Fibroblast of the aortic adventitia (primary cell): ENCODE results near the gene TTC23. TPM values are rescaled to one million over a fixed set of nuclear protein-coding genes. Genes with fewer than 3 reads are reported as not detected.
A peak's percentile ranks its signal among the peaks of the same experiment; 100 is the strongest.

ENCODE experiments used
- DNase-seq: peaks from one replicate; pipeline ENCODE4 v3.0.0-alpha.2; 2010; ENCODE audit warnings: low read depth
- H3K4me3 ChIP-seq: 2 replicates; pipeline ENCODE4 v1.5.1; 2011; ENCODE audit warnings: low read depth, mild to moderate bottlenecking, control low read depth, low read length, moderate library complexity
- total RNA-seq: library from RNA; depleted of rRNA; stranded (reverse); fragments of >200 nt; gene quantifications from 2 replicates; pipeline ENCODE4 v1.2.3, GENCODE V29; 2012; ENCODE audit warnings: low replicate concordance
- TF ChIP-seq, protein P1 (sequence below): IDR thresholded peaks from 2 replicates; pipeline ENCODE4 v1.5.1; 2011; ENCODE audit warnings: mild to moderate bottlenecking, low read length, control low read depth, inconsistent platforms; ENCODE audit not compliant: insufficient read depth

TTC23 gene
- total RNA-seq, 1 donor: 36.7 TPM

DNA sequence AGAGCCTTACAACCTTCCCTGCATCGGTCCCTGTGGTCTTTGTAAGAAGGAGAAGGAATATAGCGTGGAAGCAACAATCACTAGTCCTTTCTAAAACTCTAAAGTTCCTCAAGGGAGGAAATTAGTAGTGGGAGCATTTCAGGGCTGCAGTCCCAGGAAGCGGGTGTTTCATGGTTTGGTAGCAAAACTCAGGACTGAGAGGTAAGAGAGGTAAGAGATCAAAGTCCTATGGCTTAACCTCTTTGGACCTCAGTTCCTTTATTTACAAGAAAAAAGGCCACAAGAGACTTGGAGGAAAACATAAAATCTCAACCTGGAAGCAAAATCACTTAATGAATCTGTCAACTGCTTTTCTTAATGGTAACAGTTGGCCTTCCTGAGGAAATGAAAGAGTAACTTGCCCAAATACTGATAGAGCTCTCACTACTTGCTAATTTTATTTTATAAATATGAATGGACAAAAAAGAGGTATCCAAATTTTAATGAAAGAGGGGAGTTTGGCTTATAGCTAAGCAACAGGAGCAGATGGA, 16.2 kb upstream of the TTC23 start:
- no peak for DNase-seq
- no peak overlapping the region for H3K4me3 ChIP-seq
- TF ChIP-seq, protein P1, sequence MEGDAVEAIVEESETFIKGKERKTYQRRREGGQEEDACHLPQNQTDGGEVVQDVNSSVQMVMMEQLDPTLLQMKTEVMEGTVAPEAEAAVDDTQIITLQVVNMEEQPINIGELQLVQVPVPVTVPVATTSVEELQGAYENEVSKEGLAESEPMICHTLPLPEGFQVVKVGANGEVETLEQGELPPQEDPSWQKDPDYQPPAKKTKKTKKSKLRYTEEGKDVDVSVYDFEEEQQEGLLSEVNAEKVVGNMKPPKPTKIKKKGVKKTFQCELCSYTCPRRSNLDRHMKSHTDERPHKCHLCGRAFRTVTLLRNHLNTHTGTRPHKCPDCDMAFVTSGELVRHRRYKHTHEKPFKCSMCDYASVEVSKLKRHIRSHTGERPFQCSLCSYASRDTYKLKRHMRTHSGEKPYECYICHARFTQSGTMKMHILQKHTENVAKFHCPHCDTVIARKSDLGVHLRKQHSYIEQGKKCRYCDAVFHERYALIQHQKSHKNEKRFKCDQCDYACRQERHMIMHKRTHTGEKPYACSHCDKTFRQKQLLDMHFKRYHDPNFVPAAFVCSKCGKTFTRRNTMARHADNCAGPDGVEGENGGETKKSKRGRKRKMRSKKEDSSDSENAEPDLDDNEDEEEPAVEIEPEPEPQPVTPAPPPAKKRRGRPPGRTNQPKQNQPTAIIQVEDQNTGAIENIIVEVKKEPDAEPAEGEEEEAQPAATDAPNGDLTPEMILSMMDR: no peak

DNA sequence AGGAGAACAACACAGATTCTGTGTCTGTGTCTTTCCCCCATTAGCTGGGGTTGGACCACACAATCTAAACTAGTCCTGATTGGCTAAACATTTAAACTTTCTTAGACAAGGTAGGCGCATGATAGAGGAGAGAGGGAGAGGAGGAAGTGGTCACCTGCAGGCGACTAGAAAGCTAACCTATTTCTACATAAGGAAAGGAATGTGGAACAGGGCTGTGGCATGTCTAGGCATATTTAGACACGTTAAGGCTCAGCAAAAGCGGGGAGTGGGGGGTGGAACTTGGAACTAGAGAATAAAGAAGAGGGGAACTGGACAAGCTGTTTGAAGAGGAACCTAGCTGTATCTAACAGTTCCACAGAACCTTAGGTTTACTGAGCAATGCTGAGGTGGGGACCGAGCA, 14.7 kb upstream of the TTC23 start:
- TF ChIP-seq, protein P1: no peak
- H3K4me3 ChIP-seq: no peak overlapping the region
- DNase-seq: no peak

DNA sequence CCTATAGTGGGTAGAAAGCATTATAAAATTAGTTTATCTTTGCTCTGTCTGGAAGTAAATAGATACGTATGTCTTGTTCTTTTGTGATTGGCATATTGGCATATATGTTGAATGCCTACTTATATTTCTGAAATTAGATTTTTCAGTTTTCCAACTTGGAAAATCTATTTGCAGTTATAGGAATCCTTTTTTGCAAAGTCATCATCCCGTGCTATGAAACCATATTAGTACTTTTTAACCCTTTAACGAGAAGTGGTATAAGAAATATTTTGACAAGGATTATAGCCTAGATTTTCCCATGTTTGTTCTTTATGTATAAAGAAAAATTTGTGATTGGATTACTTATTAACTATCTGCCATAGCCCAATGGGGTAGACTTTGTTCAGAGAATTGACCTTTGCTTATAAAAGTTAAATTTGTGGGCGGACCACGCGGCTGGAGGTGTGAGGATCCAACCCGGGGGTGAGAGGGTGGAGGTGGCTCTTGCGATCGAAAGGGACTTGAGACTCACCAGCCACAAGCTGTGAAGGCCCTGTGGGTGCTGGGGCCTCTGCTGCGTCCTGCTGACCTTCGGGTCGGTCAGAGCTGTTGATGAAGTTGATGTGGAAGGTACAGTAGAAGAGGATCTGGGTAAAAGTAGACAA, 7.8 kb upstream of the TTC23 start:
- H3K4me3 ChIP-seq: no peak overlapping the region
- no peak for DNase-seq
- TF ChIP-seq, protein P1: no peak

DNA sequence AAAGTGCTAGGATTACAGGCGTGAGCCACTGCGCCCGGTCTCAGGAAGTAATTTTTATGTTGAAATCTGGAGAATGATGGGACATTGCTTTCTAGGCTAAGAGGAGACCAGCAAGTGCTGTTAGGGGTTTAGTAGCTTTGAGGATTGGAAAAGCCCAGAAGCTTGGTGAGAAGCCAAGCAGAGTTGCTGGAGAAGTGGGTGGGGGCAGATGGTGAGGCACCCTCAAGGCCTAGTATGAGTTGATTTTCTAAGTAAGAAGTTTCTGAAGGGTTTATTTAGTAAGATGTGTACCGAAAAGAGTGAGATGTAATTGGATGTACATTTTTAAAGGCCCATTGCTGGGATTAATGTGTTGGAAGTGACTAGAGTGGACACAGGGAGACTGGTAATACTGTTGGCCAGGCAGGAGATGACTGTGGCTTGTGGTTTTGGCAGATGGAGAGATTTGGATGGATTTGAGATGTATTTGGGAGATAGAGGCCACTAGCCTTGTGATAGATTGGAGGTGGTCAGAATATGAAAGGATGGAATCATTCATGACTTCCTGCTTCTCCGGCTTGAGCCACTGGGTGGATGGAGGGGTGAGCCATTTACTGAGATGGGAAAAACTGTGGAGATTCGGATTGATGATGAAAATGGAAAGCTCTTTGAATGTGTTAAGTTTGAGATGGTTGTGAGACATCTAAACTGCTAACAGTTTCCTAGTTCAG, 4.2 kb upstream of the TTC23 start:
- H3K4me3 ChIP-seq: peak overlapping the region; percentile 7
- DNase-seq: peak; percentile 80
- TF ChIP-seq, protein P1: peak; percentile 35

DNA sequence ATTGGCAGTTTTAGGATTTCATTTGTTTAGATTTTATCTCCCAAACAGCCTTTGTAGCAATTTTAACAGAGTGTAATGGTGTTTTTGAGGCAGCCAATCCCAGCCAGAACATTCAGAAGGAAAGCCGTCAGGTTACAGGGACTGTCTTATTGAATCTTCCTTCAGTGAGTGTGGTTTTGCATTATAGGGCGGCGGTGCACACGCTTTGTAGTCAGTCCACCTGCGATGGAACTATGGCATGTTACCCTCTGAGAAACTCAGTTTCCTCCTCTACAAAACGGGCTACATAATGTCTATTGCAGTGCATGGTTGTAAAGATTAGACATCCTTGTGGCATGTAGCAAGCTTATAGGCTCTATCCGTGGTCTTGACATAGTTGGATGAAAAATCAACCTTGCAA, 2.9 kb upstream of the TTC23 start:
- TF ChIP-seq, protein P1: no peak
- peak overlapping the region; percentile 75 for H3K4me3 ChIP-seq
- peak; percentile 1 for DNase-seq

DNA sequence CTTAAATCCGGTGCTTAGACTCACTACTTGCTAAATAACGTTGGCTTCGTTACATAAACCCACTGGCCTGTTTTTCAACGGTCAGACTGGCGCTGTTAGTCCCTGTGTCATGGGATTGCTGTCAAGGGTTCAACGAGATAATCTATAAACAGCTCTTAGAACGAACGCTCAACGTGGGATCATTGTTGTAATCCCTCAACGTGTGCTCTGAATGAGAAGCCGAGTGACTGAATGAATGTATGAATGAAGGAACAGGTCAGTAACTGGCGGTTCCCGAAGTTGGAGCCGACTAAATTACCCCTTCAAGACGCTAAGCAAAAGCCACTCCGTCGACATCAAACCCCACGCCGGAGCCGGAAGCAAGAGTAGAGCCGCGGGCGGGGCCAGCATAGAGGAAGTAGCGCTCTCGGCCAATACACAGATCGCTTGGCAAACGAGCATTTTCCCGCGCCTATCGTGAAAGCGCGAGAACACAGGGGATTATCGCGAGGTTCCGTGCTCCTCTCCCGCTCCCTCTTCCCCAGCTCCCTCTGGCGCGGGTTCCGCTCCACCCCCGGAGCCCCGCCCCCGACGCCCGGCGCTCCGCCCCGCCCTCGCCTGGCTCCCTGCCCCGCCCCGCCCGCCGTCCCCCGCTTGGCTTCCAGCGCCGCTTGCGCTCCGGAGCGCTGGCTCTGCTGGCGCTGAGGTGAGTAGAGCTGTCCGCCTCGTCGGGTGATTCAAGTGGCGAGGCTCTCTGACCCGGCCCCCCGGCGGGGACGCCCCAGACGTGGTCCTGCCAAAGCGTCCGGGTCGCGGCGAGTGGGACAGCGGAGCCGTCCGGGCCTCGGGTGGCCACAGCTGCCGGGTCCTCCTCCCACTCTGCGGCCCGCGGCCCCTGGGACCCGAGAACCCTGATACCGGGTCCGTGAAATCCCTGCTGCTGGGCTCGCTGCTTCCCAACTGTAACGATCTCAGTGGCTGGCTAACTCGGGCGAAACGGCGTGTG, 1.8 kb upstream of the TTC23 start, which contains the start of gene LRRC28:
Gene LRRC28 (plus strand): TSS at position 625 of the 985 bp plus-strand sequence. CDS start 4,477 bp downstream, outside the sequence.
- H3K4me3 ChIP-seq: peak within 1 kb of the TSS; percentile 89
- TF ChIP-seq, protein P1: no peak
- DNase-seq: peak; percentile 99
